CD4-positive, alpha-beta T cell (primary cell): ENCODE data around the gene SASH1. TPM values are rescaled to one million over a fixed set of nuclear protein-coding genes. Genes with fewer than 3 reads are reported as not detected.

ENCODE experiments used
- ATAC-seq: fragments of 200-7000 bp; cut with Tn5 transposase; one replicate; pipeline ENCODE4 v1.10.0; 2022; ENCODE audit warnings: mild to moderate bottlenecking; ENCODE audit not compliant: poor library complexity
- CTCF ChIA-PET: fragments of 350-600 bp; sonication (Branson Sonifier 250); formaldehyde crosslinking; loops from one replicate; lab custom pipeline; 2021; ENCODE audit warnings: antibody characterized with exemption, inconsistent platforms; lab: Charles Lee
- POLR2A ChIA-PET: fragments of 350-600 bp; sonication (Branson Sonifier 250); formaldehyde crosslinking; loops from one replicate; lab custom pipeline; 2021; ENCODE audit warnings: antibody characterized with exemption, inconsistent platforms; lab: Charles Lee
- DNase-seq, 14 experiments: peaks; one replicate each; pipeline ENCODE4 v3.0.0-alpha.2; 2013 to 2020; ENCODE audit warnings: mixed read lengths in 2 of 14
- H3K27ac ChIP-seq, 2 donors: one replicate each; pipeline versions ENCODE4 v1.5.1 to v1.7.0; 2013; ENCODE audit warnings: low read length in 2 of 2, low read depth in 1 of 2, mild to moderate bottlenecking in 1 of 2
- H3K27me3 ChIP-seq, 2 experiments: 1 replicate in 1 of 2; 2 replicates in 1 of 2; pipeline versions ENCODE4 v1.6.1 to v1.7.0; 2013; ENCODE audit warnings: low read length in 2 of 2, control low read depth in 1 of 2, mild to moderate bottlenecking in 1 of 2, moderate library complexity in 1 of 2; ENCODE audit not compliant: insufficient read depth in 2 of 2, control insufficient read depth in 1 of 2
- H3K36me3 ChIP-seq: one replicate; pipeline ENCODE4 v1.6.1; 2013; ENCODE audit warnings: low read length, control low read depth; ENCODE audit not compliant: insufficient read depth
- H3K4me1 ChIP-seq: one replicate; pipeline ENCODE4 v1.6.1; 2013; ENCODE audit warnings: low read length, control low read depth; ENCODE audit not compliant: insufficient read depth
- H3K4me3 ChIP-seq: one replicate; pipeline ENCODE4 v1.5.1; 2013; ENCODE audit warnings: mild to moderate bottlenecking, low read length, moderate library complexity
- H3K9me3 ChIP-seq, 2 experiments: 1 replicate in 1 of 2; 2 replicates in 1 of 2; pipeline versions ENCODE4 v1.6.1 to v1.7.0; 2013; ENCODE audit warnings: low read length in 2 of 2, mild to moderate bottlenecking in 2 of 2, control low read depth in 1 of 2, moderate library complexity in 1 of 2; ENCODE audit not compliant: control insufficient read depth in 1 of 2, insufficient read depth in 1 of 2
- H3K27ac Mint-ChIP-seq: one replicate; pipeline ENCODE4 v1.8.0; 2020; ENCODE audit warnings: mixed read lengths
- H3K27me3 Mint-ChIP-seq: one replicate; pipeline ENCODE4 v1.8.0; 2021; ENCODE audit warnings: mixed read lengths
- H3K36me3 Mint-ChIP-seq: one replicate; pipeline ENCODE4 v1.8.0; 2021; ENCODE audit warnings: low read depth, mixed read lengths
- H3K4me1 Mint-ChIP-seq: one replicate; pipeline ENCODE4 v1.8.0; 2021; ENCODE audit warnings: low read depth, mixed read lengths
- H3K4me3 Mint-ChIP-seq: one replicate; pipeline ENCODE4 v1.8.0; 2020; ENCODE audit warnings: mild to moderate bottlenecking, mixed read lengths
- H3K9me3 Mint-ChIP-seq: one replicate; pipeline ENCODE4 v1.8.0; 2020; ENCODE audit warnings: mixed read lengths
- intact Hi-C, 2 experiments: fragments of 100-400 bp; cut with DNase I in 1 of 2; cut with micrococcal nuclease in 1 of 2; formaldehyde crosslinking; loops; one replicate each; pipeline versions ENCODE4 v1.15.1 to v1.9.0; 2023 to 2025; cut with DNase I, micrococcal nuclease
- total RNA-seq, 174 experiments: library from RNA in 2 of 174; stranded (reverse) in 2 of 174; gene quantifications; one replicate each; pipeline ENCODE4 v1.2.3 and lab custom pipeline; 2021 to 2026
- TF ChIP-seq, protein P1 (sequence below): fragments of 200-600 bp; IDR thresholded peaks from one replicate; pipeline ENCODE4 v1.8.0; 2022; ENCODE audit warnings: antibody characterized with exemption, mild to moderate bottlenecking

Gene SASH1
- total RNA-seq, 2 experiments from 2014 or later = 0.58 to 0.75 TPM

DNA sequence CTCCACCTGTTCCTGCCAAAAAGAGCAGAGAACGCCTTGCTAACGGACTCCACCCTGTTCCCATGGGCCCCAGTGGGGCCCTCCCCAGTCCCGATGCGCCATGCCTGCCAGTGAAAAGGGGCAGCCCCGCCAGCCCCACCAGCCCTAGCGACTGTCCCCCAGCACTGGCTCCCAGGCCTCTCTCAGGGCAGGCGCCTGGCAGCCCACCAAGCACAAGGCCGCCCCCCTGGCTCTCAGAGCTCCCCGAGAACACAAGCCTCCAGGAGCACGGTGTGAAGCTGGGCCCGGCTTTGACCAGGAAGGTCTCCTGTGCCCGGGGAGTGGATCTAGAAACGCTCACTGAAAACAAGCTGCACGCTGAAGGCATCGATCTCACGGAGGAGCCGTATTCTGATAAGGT, 201.8 kb downstream of the SASH1 start:
- H3K4me1 Mint-ChIP-seq = no peaks in the 10 kb centered on the region
- ChIA-PET CTCF (no interaction called here), POLR2A (no interaction called here)
- no peaks in the 10 kb centered on the region for H3K9me3 Mint-ChIP-seq
- H3K9me3 ChIP-seq = peaks cover 0 to 4% of the 10 kb centered on the region in 2 experiments
- H3K4me3 ChIP-seq = no peak overlapping the region
- H3K27me3 ChIP-seq = no peaks in the 10 kb centered on the region
- no peaks in the 10 kb centered on the region for H3K36me3 ChIP-seq
- DNase-seq (no peak), ATAC-seq (no peak)
- intact Hi-C loops = no loop called here
- peaks cover 14% of the 10 kb centered on the region for H3K27me3 Mint-ChIP-seq
- no peaks in the 10 kb centered on the region for H3K36me3 Mint-ChIP-seq
- TF ChIP-seq, protein P1, sequence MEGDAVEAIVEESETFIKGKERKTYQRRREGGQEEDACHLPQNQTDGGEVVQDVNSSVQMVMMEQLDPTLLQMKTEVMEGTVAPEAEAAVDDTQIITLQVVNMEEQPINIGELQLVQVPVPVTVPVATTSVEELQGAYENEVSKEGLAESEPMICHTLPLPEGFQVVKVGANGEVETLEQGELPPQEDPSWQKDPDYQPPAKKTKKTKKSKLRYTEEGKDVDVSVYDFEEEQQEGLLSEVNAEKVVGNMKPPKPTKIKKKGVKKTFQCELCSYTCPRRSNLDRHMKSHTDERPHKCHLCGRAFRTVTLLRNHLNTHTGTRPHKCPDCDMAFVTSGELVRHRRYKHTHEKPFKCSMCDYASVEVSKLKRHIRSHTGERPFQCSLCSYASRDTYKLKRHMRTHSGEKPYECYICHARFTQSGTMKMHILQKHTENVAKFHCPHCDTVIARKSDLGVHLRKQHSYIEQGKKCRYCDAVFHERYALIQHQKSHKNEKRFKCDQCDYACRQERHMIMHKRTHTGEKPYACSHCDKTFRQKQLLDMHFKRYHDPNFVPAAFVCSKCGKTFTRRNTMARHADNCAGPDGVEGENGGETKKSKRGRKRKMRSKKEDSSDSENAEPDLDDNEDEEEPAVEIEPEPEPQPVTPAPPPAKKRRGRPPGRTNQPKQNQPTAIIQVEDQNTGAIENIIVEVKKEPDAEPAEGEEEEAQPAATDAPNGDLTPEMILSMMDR = no peak
- H3K4me3 Mint-ChIP-seq = no peak overlapping the region
- H3K27ac Mint-ChIP-seq = no peak overlapping the region
- no peaks in the 10 kb centered on the region for H3K4me1 ChIP-seq
- H3K27ac ChIP-seq = no peak overlapping the region

DNA sequence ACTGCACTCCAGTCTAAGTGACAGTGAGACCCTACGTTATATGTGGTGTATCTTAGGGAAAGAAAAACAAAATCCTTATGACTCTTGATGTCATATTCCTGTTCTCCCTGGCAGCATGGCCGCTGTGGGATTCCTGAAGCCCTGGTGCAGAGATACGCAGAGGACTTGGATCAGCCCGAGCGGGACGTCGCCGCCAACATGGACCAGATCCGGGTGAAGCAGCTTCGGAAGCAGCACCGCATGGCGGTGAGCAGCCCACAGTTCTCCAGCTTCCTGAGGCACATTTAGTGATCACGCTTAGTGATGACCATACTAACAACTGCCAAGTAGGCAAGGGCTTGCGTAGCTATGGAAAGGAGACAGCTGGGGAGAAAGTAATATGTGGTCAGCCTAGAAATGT, 203.3 kb downstream of the SASH1 start:
- Mint-ChIP-seq H3K9me3 (no peaks in the 10 kb centered on the region), H3K27ac (no peak overlapping the region), H3K36me3 (no peaks in the 10 kb centered on the region), H3K27me3 (peaks cover 14% of the 10 kb centered on the region), H3K4me1 (no peaks in the 10 kb centered on the region), H3K4me3 (no peak overlapping the region)
- no peaks in the 10 kb centered on the region for H3K4me1 ChIP-seq
- CTCF ChIA-PET = no interaction called here
- ATAC-seq (no peak), DNase-seq (no peak)
- H3K27ac ChIP-seq = no peak overlapping the region
- H3K4me3 ChIP-seq = no peak overlapping the region
- TF ChIP-seq, protein P1 = no peak
- POLR2A ChIA-PET = no interaction called here
- intact Hi-C loops = no loop called here
- H3K36me3 ChIP-seq = no peaks in the 10 kb centered on the region
- no peaks in the 10 kb centered on the region for H3K27me3 ChIP-seq
- peaks cover 0 to 4% of the 10 kb centered on the region in 2 experiments for H3K9me3 ChIP-seq

DNA sequence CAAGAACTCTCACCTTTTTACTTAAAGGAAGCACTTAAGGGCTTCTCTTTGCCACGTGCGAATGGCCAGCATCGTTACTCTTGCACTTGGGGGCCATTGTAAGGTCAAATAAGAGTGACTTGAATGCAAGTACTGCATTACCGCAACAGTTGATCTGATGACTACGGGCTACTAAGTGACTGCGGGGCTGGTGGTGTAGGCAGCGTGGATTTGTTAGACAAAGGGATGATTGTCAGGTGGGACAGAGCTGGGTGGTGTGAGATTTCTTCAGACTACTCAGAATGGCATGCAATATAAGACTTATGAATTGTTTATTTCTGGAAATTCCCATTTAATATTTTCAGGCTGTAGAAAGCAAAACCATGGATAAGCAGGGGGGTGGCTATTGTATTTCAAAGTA, 204.5 kb downstream of the SASH1 start:
- TF ChIP-seq, protein P1 = no peak
- Mint-ChIP-seq H3K4me1 (no peaks in the 10 kb centered on the region), H3K36me3 (no peaks in the 10 kb centered on the region), H3K9me3 (no peaks in the 10 kb centered on the region), H3K27ac (no peak overlapping the region), H3K4me3 (no peak overlapping the region), H3K27me3 (peaks cover 8% of the 10 kb centered on the region)
- no peak for ATAC-seq
- H3K4me3 ChIP-seq = no peak overlapping the region
- CTCF ChIA-PET = no interaction called here
- peaks cover 0 to 4% of the 10 kb centered on the region in 2 experiments for H3K9me3 ChIP-seq
- no peaks in the 10 kb centered on the region for H3K36me3 ChIP-seq
- no peak overlapping the region for H3K27ac ChIP-seq
- POLR2A ChIA-PET = no interaction called here
- DNase-seq = no peak
- intact Hi-C loops = no loop called here
- H3K4me1 ChIP-seq = no peaks in the 10 kb centered on the region
- H3K27me3 ChIP-seq = peaks cover 0 to 6% of the 10 kb centered on the region in 2 experiments
